ENCODE results near the gene DYNC2H1.

Gene DYNC2H1

DNA sequence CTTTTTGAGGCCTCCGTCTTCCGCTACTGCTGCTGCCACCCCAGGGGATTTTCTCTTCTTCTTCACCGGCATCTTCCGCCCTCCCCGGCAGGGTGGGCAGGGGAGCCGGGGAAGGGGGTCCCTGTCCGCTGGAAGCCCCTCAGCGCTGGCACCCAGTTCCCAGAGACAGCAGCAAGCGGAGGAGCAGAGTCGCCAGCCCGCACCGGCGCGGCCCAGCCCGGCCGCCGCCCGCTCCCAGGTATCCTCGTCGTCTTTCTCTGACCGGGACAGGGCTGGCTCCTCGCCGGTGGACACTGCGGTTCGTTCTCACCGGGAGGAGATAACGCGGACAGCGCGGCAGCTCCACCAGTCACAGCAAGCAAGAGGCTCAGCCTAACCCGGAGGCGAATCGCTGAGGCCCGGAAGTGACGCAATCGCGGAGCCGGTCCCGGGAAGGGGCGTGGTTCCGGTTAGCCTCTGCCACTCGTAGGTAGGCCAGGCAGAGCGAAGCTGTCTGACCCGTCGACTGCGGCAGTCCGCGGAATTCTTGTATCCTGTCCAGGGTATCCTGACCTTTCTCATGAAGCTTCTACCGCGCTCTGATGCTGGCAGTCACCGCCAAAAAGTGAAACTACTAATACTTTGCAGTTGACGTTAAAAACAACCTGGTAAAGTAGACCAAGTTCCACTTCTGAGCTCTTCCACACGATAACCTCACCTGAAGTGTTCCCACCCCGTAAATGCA is 17.3 kb upstream of the DYNC2H1 start, which contains the start of gene DCUN1D5:
Gene DCUN1D5, minus strand, starts transcription at position 360 of the 724 bp plus-strand sequence. Its CDS starts 288 bp downstream, at position 72.
- H3K4me3 ChIP-seq (ENCODE audit: low read length): peak within 1 kb of the TSS; percentile 83
- TF ChIP-seq, protein P1, sequence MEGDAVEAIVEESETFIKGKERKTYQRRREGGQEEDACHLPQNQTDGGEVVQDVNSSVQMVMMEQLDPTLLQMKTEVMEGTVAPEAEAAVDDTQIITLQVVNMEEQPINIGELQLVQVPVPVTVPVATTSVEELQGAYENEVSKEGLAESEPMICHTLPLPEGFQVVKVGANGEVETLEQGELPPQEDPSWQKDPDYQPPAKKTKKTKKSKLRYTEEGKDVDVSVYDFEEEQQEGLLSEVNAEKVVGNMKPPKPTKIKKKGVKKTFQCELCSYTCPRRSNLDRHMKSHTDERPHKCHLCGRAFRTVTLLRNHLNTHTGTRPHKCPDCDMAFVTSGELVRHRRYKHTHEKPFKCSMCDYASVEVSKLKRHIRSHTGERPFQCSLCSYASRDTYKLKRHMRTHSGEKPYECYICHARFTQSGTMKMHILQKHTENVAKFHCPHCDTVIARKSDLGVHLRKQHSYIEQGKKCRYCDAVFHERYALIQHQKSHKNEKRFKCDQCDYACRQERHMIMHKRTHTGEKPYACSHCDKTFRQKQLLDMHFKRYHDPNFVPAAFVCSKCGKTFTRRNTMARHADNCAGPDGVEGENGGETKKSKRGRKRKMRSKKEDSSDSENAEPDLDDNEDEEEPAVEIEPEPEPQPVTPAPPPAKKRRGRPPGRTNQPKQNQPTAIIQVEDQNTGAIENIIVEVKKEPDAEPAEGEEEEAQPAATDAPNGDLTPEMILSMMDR (conservative IDR thresholded peaks at IDR 0.05; ENCODE audit: low read length): no peak
- peak; percentile 93 for DNase-seq (ENCODE audit: low read depth)

DNA sequence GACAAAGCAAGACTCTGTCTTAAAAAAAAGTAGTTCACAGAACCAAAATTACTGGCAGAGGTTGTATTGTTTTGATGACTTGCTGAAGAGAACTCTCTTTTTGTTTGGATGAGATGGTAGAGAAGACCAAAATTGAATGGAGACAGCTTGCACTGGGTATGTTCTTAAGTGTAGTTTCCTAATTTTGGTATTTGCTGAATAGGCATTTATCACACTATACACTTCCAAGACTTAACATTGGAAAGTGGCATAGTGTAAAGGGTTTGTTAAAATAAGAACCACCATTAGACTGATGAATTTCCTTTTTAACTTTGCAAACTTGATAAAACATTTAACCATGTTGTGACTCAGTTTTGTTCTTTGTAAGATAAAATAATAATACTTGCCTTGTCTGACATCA is 11.9 kb upstream of the DYNC2H1 start:
- no peak overlapping the region for H3K4me3 ChIP-seq (ENCODE audit: low read length)
- DNase-seq (ENCODE audit: low read depth): no peak
- TF ChIP-seq, protein P1 (conservative IDR thresholded peaks at IDR 0.05; ENCODE audit: low read length): no peak

DNA sequence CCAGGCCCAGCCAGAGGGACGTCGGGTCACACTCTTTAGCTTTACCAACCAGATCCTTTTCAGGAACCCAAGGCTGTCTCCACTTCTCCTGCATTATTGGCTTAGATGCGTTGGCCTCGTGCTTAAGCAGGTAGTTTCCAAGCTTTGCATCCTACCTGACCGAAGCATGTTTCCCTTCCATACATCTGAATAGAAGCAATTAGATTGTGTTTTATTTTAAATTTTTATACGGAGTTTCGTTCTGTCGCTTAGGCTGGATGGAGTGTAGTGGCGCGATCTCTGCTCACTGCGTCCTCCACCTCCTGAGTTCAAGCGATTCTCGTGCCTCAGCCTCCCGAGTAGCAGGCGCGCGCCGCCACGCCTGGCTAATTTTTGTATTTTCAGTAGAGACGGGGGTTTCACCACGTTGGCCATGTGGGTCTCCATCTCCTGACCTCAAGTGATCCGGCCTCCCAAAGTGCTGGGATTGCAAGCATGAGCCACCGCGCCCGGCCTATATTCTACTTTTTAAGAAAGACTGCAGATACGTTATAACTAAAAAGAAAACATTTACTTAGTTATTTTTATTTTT is 677 bp downstream of the DYNC2H1 start:
- TF ChIP-seq, protein P1 (conservative IDR thresholded peaks at IDR 0.05; ENCODE audit: low read length): no peak
- peak; percentile 7 for DNase-seq (ENCODE audit: low read depth)
- H3K4me3 ChIP-seq (ENCODE audit: low read length): peak overlapping the region; percentile 82

DNA sequence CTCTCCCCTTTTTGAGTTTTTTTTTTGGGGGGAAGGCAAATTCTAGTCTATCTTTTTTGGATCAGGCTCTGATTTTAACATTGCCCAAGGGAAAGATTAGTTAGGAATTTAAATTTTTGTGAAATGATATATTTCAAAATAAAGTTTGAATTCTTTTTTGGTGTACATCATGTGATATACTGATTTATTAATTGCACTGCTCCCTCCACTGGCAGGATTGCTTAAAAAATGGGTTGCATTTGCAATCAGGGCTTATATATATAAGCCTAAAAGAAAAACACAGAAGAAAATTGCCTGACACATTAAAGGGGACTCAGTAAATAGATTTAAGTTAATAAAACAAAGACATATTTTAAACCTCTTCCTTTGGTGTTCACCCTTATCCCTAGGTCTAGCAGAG is 1.2 kb downstream of the DYNC2H1 start:
- peak overlapping the region; percentile 82 for H3K4me3 ChIP-seq (ENCODE audit: low read length)
- TF ChIP-seq, protein P1 (conservative IDR thresholded peaks at IDR 0.05; ENCODE audit: low read length): peak; percentile 60
- peak; percentile 63 for DNase-seq (ENCODE audit: low read depth)

DNA sequence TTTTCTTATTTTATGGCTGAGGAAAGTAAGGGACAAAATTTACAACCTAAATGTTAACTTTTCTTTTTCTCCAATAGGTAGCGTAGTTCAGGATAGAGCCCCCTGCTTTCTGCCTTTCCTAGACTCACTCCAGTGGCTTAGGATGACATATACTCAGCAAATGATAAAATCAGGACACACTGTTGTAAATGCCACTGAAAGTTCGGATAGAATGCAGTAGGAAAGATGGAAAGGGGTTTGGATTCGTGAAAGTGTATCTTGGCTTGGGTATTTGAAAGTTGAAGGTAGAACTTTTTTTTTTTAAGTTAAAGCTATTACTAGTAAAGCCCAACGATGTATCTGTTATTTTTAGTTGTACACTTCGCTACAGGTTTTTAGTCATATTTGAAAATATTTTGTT is 2.2 kb downstream of the DYNC2H1 start:
- H3K4me3 ChIP-seq (ENCODE audit: low read length): no peak overlapping the region
- TF ChIP-seq, protein P1 (conservative IDR thresholded peaks at IDR 0.05; ENCODE audit: low read length): no peak
- DNase-seq (ENCODE audit: low read depth): no peak

DNA sequence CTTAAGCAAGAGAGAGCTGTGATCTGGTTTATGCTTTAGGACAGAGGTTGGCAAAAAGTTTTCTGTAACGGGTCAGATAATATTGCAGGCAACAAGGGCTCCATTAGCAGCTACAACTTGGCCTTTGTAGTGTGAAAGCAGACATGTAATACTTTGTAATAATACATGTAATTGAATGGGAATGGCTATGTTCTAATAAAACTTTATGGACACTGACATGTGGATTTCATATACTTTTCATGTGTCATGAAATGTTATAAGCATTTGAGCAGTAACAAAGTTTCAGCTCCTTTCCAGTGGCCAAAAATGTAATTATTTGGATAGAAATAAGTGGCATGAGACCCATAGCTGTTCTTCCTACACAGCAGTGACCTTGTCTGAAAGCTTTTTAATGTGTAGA is 3.1 kb downstream of the DYNC2H1 start:
- DNase-seq (ENCODE audit: low read depth): no peak
- H3K4me3 ChIP-seq (ENCODE audit: low read length): no peak overlapping the region; the same call in 1 of the 2 replicates
- TF ChIP-seq, protein P1 (conservative IDR thresholded peaks at IDR 0.05; ENCODE audit: low read length): no peak

DNA sequence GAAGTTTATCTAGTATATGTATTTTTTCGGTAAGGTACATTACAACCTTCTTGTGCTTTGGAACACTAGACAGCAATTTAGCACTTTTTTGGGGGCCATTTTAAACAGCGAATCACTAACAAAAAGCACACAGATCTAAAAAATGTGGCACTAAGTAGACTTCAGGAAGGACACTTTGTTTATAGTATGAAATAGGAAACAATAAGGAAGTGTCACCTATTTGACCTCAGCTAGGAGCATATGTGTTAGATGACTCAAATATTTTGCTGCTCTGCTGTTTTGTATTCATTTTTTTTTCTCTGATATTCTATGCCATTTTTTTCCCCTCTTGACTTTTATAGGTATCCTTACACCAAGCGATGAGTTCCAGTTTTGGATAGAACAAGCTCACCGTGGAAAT is 5.6 kb downstream of the DYNC2H1 start:
- H3K4me3 ChIP-seq (ENCODE audit: low read length): no peak overlapping the region
- TF ChIP-seq, protein P1 (conservative IDR thresholded peaks at IDR 0.05; ENCODE audit: low read length): no peak
- DNase-seq (ENCODE audit: low read depth): no peak

Measured in AG10803 (cell line).